HG02623 (cell line): ENCODE results near the gene FRMD4B.

ENCODE experiments used
- ATAC-seq: cut with Tn5 transposase; IDR thresholded peaks from one replicate; pipeline ENCODE4 v1.9.1; 2021; ENCODE audit warnings: moderate library complexity; ENCODE audit not compliant: unreplicated experiment

The FRMD4B gene

GRCh38 chr3:69406163-69406562 is 20.3 kb upstream of the FRMD4B start:
- no peak for ATAC-seq

DNA sequence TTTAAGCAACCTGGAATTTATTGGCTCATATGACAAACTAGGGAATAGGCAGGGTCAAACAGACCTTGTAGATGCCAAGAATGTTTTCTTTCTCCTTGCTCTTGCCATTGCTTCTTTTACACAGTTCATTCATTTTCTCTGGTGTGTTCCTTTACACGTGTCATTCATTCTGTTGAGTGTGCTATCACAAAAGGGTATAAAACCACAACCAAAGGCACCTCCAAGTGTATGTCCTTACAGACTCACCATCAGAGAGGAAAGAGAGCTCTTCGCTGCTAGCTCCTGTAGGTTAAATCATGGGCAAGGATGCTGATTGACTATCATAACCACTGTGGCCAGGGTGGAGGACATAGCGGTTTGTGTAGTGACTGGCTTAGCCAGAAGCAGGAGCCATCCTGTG is 19.2 kb upstream of the FRMD4B start:
- no peak for ATAC-seq

GRCh38 chr3:69403454-69403853 is 17.6 kb upstream of the FRMD4B start:
- ATAC-seq: no peak

GRCh38 chr3:69400683-69401082 is 14.8 kb upstream of the FRMD4B start:
- ATAC-seq: no peak

- no peak for ATAC-seq
Observed at GRCh38 chr3:69392850-69393249, 7.0 kb upstream of the FRMD4B start.

GRCh38 chr3:69392415-69392814 is 6.5 kb upstream of the FRMD4B start:
- ATAC-seq: no peak

DNA sequence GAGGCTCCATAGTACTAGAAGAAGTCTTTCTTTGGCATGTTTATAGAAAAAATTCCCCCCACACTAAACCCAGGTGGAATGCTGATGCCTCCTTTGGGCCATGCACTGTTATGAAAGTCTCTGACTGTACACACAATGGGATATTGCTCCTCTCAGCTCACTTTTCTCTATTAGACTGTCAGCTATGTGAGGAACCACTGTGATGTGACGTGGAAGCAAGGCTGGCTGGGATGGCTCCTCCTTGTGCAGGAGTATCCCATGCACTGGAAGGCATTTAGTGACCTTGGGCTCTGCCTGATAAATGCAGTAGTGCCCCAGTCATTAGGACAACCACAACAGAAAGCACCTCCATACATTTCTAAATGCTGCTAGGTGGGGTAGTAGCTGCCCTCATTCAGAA is 5.7 kb upstream of the FRMD4B start:
- no peak for ATAC-seq

GRCh38 chr3:69390771-69391170 is 4.9 kb upstream of the FRMD4B start:
- ATAC-seq: no peak

DNA sequence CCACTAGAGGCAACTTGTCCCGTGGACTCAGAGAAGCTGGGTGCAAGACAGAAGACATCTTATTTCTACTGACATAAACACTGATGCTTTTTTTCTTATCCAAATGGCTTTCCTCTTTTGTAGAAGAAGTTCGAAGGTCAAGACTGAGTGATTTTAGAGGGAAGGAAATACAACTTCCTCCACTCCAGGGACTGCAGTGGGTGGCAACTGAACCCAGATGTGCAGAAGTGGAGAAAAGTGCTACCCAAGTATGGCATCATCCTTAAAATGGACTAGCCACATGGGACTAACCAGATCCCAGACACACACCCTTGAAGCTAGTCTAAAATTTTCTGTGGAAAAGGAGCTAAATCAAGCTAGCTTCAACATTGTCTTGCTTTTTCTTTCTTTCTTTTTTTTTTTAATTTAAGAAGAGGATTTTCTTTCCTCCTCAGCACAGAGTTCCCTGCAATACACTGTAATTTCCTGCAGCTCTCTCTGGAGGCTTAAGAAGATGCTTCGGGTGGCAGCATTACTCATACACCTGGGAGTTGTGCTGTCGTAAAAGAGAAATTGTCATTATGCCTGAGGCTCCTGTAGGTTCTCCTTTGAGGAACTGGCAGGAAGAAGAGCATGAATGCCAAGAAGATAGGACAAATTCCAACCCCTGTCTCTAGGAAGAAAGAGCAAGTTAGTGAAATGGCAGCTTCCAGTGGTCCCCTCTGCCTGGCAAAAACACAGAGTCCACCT is 3.8 kb upstream of the FRMD4B start:
- no peak for ATAC-seq

DNA sequence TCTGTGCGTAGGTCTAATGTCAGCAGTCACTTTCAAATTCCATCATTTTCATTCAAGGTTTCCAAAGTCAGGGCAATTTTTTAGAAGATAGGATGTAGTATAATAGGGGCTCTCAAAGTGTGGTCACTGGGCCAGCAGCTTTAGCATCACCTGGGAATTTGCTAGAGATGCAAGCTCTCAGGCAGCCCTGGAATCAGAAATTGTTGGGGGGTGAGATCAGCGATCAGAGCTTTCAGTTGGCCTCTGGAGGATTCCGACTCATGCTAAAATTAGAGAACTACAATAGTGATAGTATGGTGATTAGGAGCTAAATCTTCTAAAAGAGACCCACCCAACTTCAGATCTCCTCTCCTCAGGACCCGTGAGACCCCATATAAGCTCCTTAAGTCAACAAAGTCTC is 2.4 kb upstream of the FRMD4B start:
- ATAC-seq: no peak

GRCh38 chr3:69386556-69387385 is 883 bp upstream of the FRMD4B start:
- no peak for ATAC-seq

DNA sequence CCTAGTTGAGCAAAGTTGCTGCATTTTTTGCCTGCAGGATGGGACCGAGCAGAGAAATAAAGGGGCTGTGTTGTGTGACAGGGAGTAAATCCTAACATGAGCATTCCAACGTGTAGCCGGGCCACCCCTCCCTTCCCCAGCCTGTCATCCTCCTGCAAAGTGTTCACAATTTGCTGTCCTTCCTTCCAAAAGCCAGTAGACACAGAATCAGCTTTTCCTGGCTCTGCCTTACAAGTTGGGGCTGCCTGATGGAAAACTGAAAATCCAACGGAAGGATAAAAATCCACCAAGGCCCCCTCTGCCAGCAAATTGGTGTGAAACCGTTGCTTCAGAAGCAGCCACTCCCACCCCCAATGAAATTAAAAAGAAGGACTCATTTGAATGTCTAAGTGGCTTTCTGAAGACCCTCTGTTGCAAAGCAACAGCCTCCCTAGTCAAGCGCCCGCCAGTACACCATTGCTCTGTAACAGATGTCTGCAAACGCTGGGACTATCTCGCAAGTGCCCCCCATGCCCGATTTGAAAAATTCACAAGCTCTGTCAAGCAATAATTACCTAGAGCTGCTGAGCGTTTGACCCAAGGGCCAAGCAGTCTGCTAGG is 665 bp downstream of the FRMD4B start:
- no peak for ATAC-seq

DNA sequence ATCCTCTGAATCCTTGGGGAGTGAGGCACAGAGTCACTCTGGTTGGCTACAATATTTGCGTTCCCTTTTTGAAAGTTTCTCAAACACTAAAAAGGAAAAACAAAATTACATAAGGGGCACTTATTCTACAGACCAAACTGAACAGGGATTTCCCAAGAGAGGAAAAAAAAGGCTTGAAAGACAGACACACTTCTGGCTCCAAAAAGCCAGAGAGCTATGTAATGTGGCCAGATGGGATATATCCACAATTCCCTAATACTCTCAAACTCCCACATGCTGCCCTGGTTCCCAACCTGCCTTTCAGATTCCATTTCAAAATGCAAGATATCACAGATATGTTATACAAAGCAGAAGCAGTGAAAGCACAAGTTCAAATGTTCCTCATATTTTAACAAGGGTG is 1.6 kb downstream of the FRMD4B start:
- no peak for ATAC-seq

- ATAC-seq: no peak
Observed at GRCh38 chr3:69379661-69380060, 6.2 kb downstream of the FRMD4B start.

- ATAC-seq: no peak
Observed at GRCh38 chr3:69378112-69378802, 7.6 kb downstream of the FRMD4B start.

DNA sequence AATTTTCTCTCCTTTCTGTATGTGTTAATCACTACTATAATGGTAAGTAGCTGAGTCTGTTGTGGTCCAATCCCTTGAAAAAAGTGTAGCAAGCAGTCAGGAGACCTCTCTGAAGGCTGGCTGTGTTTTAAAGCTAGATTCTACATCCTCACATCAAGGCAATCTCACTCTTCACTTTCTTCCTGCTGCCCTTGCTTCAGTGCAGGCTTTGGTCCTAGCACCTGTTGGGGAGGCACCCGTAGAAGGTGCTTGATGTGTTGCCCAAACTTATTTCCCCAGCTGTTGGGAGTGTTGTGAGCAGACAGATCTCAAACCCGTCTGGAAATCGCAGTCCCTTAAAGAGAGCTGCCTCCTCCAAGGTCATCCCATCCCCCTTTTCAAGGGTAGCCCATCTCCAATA is 8.6 kb downstream of the FRMD4B start:
- ATAC-seq: no peak

DNA sequence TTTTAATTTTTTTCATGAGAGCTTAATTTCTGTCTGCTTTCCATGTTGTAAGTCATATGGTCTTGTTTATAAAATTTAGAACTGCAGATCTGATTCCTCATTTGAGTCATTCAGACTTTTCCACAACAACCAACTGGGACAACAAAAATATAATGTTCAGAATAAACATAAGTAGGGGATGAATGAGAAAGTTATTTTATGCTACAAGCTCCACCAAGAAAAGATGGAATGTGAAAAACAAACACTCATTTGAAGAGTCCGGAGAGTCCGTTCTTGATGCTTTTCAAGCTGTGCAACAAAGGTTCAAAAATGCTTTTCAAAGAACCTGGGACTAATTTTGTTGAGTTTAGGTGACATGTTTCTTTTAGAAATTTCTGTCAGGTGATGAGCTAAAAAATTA is 9.2 kb downstream of the FRMD4B start:
- no peak for ATAC-seq

- ATAC-seq: no peak
Observed at GRCh38 chr3:69371816-69372215, 14.1 kb downstream of the FRMD4B start.

DNA sequence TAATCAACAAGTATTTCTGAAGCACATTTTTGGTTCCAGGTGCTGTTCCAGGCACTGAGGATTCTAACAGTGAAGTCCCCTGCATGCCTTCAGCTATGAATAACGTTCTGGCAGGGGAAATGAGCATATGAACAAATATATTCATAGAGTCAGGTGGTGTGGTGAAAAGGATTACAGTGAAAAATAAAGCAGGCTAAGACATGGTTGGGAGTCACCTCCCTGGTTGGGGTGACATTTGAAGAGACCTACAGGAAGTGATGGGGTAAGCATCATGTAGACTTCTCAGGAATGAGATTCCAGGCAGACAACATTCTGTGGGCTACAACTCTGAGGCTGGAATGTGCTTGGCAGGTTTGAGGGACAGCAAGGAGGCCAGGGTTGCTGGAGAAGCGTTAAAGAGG is 15.0 kb downstream of the FRMD4B start:
- no peak for ATAC-seq

DNA sequence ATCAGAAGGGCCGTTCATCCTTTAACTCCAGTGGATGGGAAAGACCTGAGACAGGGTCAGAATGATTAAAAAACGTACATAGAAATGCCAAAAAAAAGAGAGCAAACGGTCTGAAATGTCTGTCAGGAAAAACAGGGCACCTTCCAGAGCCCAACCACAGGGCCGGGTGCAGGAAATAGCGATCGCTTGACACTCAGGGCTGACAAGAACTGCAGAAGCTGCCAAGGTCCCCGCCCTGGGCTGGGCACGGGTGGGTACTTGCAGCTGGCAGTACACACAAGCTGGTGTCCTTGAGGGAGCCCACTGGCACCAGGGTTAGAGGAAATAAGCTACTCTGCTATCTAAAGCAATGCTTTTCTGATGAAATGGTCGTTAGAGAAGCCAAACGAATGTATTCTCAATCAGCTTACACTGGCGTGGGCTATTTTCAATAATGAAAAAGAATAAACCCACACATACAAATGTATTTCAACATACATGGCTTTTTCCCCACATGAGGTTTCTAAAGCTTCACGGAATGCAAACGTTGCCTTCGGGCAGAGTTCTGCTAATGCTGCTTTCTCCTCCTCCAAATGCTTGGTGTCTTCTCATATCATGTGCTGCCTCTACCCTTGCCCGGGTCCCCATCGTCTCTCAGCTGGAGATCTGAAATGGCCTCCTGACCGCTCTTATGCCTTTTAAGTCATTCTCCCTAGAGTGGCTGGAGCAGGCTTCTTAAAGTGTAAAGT is 15.6 kb downstream of the FRMD4B start:
- ATAC-seq: no peak
